B cell (primary cell): ENCODE results near the gene VAMP8. TPM values are rescaled to one million over a fixed set of nuclear protein-coding genes. Genes with fewer than 3 reads are reported as not detected.

ENCODE experiments used
- ATAC-seq: fragments of 200-7000 bp; cut with Tn5 transposase; one replicate; pipeline ENCODE4 v1.10.0; 2021; ENCODE audit warnings: low read depth, mild to moderate bottlenecking, moderate number of reproducible peaks, moderate library complexity
- CTCF ChIA-PET: fragments of 350-600 bp; sonication (Branson Sonifier 250); formaldehyde crosslinking; loops from one replicate; lab custom pipeline; 2021; ENCODE audit warnings: antibody characterized with exemption, inconsistent platforms; lab: Charles Lee
- POLR2A ChIA-PET: fragments of 350-600 bp; sonication (Branson Sonifier 250); formaldehyde crosslinking; loops from one replicate; lab custom pipeline; 2021; ENCODE audit warnings: antibody characterized with exemption; lab: Charles Lee
- DNase-seq: peaks from one replicate; pipeline ENCODE4 v3.0.0; 2013
- H2AFZ ChIP-seq: 2 replicates; pipeline ENCODE4 v1.6.1; 2012; ENCODE audit warnings: mild to moderate bottlenecking, low read depth, low read length; ENCODE audit not compliant: insufficient read depth, poor library complexity, severe bottlenecking
- H3K27ac ChIP-seq, 2 donors: 1 replicate in 1 of 2; 2 replicates in 1 of 2; pipeline ENCODE4 v1.5.1; 2012 to 2013; ENCODE audit warnings: low read length in 2 of 2, mild to moderate bottlenecking in 2 of 2, moderate library complexity in 1 of 2
- H3K27me3 ChIP-seq, 4 experiments: fragments of 200-600 bp in 1 of 4; sonication (generic) in 1 of 4; replicated peaks in 1 of 4; 1 replicate in 2 of 4; 2 replicates in 2 of 4; pipeline versions ENCODE4 v1.6.1 to v1.7.0; 2013 to 2016; ENCODE audit warnings: low read length in 3 of 4, mild to moderate bottlenecking in 2 of 4, mixed read lengths in 1 of 4, moderate library complexity in 1 of 4; ENCODE audit not compliant: insufficient read depth in 4 of 4, control insufficient read depth in 3 of 4; ENCODE audit errors: control extremely low read depth in 1 of 4
- H3K36me3 ChIP-seq, 2 experiments: replicated peaks in 1 of 2; 1 replicate in 1 of 2; 2 replicates in 1 of 2; pipeline versions ENCODE4 v1.6.1 to v1.7.1; 2013; ENCODE audit warnings: low read length in 1 of 2; ENCODE audit not compliant: insufficient read depth in 2 of 2, control insufficient read depth in 1 of 2; ENCODE audit errors: control extremely low read depth in 1 of 2, extremely low read depth in 1 of 2
- H3K4me1 ChIP-seq, 2 donors: fragments of 200-600 bp in 1 of 2; sonication (generic) in 1 of 2; 1 replicate in 1 of 2; 2 replicates in 1 of 2; pipeline versions ENCODE4 v1.5.1 to v1.6.1; 2013 to 2017; ENCODE audit warnings: low read length in 2 of 2; ENCODE audit not compliant: control insufficient read depth in 2 of 2, insufficient read depth in 2 of 2
- H3K4me2 ChIP-seq: replicated peaks from 2 replicates; pipeline ENCODE3; 2012; ENCODE audit warnings: mild to moderate bottlenecking, low read depth, low read length; ENCODE audit not compliant: poor library complexity, severe bottlenecking
- H3K4me3 ChIP-seq, 5 experiments: fragments of 200-600 bp in 1 of 5; sonication (generic) in 1 of 5; 1 replicate in 3 of 5; 2 replicates in 2 of 5; pipeline versions ENCODE4 v1.5.1 to v1.7.0; 2011 to 2016; ENCODE audit warnings: low read length in 4 of 5, mild to moderate bottlenecking in 4 of 5, low read depth in 2 of 5, control low read depth in 1 of 5, moderate library complexity in 1 of 5; ENCODE audit not compliant: insufficient read depth in 1 of 5; ENCODE audit errors: control extremely low read depth in 1 of 5, extremely low read depth in 1 of 5
- H3K79me2 ChIP-seq: fragments of 200-600 bp; sonication (generic); one replicate; pipeline ENCODE4 v1.6.0; 2016; ENCODE audit warnings: low read length; ENCODE audit not compliant: control insufficient read depth, insufficient read depth
- H3K9ac ChIP-seq: fragments of 200-600 bp; sonication (generic); 2 replicates; pipeline ENCODE4 v1.6.1; 2017; ENCODE audit warnings: mild to moderate bottlenecking, low read length, moderate library complexity
- H3K9me3 ChIP-seq, 3 donors: one replicate each; pipeline versions ENCODE4 v1.6.1 to v1.7.1; 2013; ENCODE audit warnings: low read length in 2 of 3; ENCODE audit not compliant: control insufficient read depth in 2 of 3, insufficient read depth in 1 of 3; ENCODE audit errors: control extremely low read depth in 1 of 3
- H4K20me1 ChIP-seq: 2 replicates; pipeline ENCODE4 v1.6.0; 2012; ENCODE audit warnings: mild to moderate bottlenecking, low read length; ENCODE audit not compliant: insufficient read depth, control insufficient read depth, poor library complexity, severe bottlenecking
- H3K27ac Mint-ChIP-seq: one replicate; pipeline ENCODE4 v1.8.0; 2021; ENCODE audit warnings: mixed read lengths
- H3K27me3 Mint-ChIP-seq: one replicate; pipeline ENCODE4 v1.8.0; 2021; ENCODE audit warnings: mixed read lengths
- H3K4me1 Mint-ChIP-seq: one replicate; pipeline ENCODE4 v1.8.0; 2021; ENCODE audit warnings: mixed read lengths
- H3K4me3 Mint-ChIP-seq: one replicate; pipeline ENCODE4 v1.8.0; 2021; ENCODE audit warnings: mixed read lengths
- H3K9me3 Mint-ChIP-seq: one replicate; pipeline ENCODE4 v1.8.0; 2022; ENCODE audit warnings: mixed read lengths; ENCODE audit not compliant: insufficient read depth
- CTCF ChIP-seq: fragments of 200-600 bp; IDR thresholded peaks from one replicate; pipeline ENCODE4 v1.8.0; 2022; ENCODE audit warnings: antibody characterized with exemption, mild to moderate bottlenecking
- EZH2 ChIP-seq: IDR thresholded peaks from 2 replicates; pipeline ENCODE4 v1.6.1; 2012; ENCODE audit warnings: borderline replicate concordance, low read depth, mild to moderate bottlenecking, moderate library complexity, low read length; ENCODE audit not compliant: insufficient read depth, poor library complexity, severe bottlenecking
- WGBS: methylation state at CpG from one replicate; pipeline ENCODE4 v1.1.5; 2013; ENCODE audit warnings: missing lambda C conversion rate; ENCODE audit not compliant: insufficient coverage; 5-methylcytosine and 5-hydroxymethylcytosine counted together
- intact Hi-C: fragments of 100-400 bp; cut with micrococcal nuclease; formaldehyde crosslinking; loops from one replicate; pipeline ENCODE4 v1.10.0; 2022
- polyA plus RNA-seq: library from polyadenylated mRNA; depleted of rRNA; stranded (reverse); fragments of >200 nt; gene quantifications from 2 replicates; pipeline ENCODE4 v1.2.3, GENCODE V29; 2012
- total RNA-seq, 2 donors: library from RNA; stranded (reverse); fragments of 120-200 nt in 1 of 2; gene quantifications; 1 replicate in 1 of 2; 2 replicates in 1 of 2; pipeline versions ENCODE4 v1.2.3 to v1.2.4, GENCODE V29; 2013 to 2022

Gene VAMP8
- total and polyA plus RNA-seq, 2 donors (not counting 1 experiment from before 2014, with no cell fraction given), result 68.7 to 73.8 TPM

GRCh38 chr2:85611217-85611704, 33.9 kb downstream of the VAMP8 start:
- Histone ChIP-seq H3K9me3 (no peaks in the 10 kb centered on the region), H3K9ac (peak overlapping the region; percentile 80), H3K4me1 (peaks cover 11 to 25% of the 10 kb centered on the region in 2 donors), H3K4me3 (peak overlapping the region; percentile 72 to 88 (median 76)), H3K27ac (peak overlapping the region; percentile 21 to 83), H3K4me2 (peak overlapping the region; percentile 76), H3K79me2 (peaks cover 20% of the 10 kb centered on the region), H3K27me3 (no peaks in the 10 kb centered on the region), H3K36me3 (peaks cover 0 to 24% of the 10 kb centered on the region in 2 experiments), H4K20me1 (peaks cover 24% of the 10 kb centered on the region), H2AFZ (peak overlapping the region; percentile 89)
- ChIA-PET CTCF (interaction anchor here (0.6 to 2.5 kb wide), 5 partner anchors 8 to 59 kb away, joined by 3 to 6 read pairs (median 4); partner anchors contain the start of gene TMEM150A), POLR2A (interaction anchor here (0.5 to 1.4 kb wide), 6 partner anchors 8 to 219 kb away, joined by 3 to 11 read pairs (median 6); partner anchors contain the start of genes MAT2A, RNF181, SH2D6 and TMEM150A)
- intact Hi-C loops, result loop anchor here (10.0 kb wide), 1 partner anchor 494 kb away; the partner anchor contains the start of genes POLR1A and PTCD3
- ATAC-seq (no peak), DNase-seq (no peak)
- peaks cover 33% of the 10 kb centered on the region for H3K4me1 Mint-ChIP-seq
- H3K4me3 Mint-ChIP-seq, result peak overlapping the region; percentile 98
- H3K27me3 Mint-ChIP-seq, result no peaks in the 10 kb centered on the region
- peak overlapping the region; percentile 95 for H3K27ac Mint-ChIP-seq
- TF ChIP-seq EZH2, result no peak
- no peak for TF ChIP-seq CTCF
- H3K9me3 Mint-ChIP-seq, result no peaks in the 10 kb centered on the region
- WGBS, result 11% methylated on average over 23 of the region's 24 CpGs
